ENCODE data around the gene EBF4. TPM values are rescaled to one million over a fixed set of nuclear protein-coding genes. Genes with fewer than 3 reads are reported as not detected.

EBF4 gene
- total RNA-seq, 1 donor from 2014 or later, result 1.3 TPM

DNA sequence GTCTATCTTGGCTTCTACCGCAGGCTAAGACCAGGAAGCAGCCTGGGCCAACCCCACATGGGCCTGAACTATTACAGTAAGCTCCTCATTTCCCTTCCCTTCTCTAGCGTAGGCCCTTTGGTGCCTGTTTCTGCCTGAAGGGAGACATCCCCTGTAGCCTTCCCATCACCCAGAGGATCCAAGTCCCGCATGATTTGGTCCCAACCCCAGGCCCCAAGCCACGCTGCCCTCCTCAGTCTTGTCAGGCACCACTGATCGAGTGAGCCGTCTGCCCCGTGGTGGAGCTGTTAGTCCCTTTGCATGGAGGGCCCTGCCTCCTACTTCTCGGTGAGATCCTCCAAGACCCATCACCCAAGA is 46.4 kb downstream of the EBF4 start:
- Histone ChIP-seq H3K36me3 (ENCODE audit: control insufficient read depth, insufficient read depth, low read length) (no peaks in the 10 kb centered on the region), H3K4me3 (ENCODE audit: low read depth, low read length) (no peak overlapping the region), H3K27me3 (ENCODE audit: control insufficient read depth, insufficient read depth, low read length) (peaks cover 1% of the 10 kb centered on the region)
- TF ChIP-seq CTCF (IDR thresholded peaks at IDR 0.05; ENCODE audit: insufficient read depth, low read length, severe bottlenecking), result no peak
- FAIRE-seq, result no peak
- DNase-seq (ENCODE audit: low read depth), result no peak

DNA sequence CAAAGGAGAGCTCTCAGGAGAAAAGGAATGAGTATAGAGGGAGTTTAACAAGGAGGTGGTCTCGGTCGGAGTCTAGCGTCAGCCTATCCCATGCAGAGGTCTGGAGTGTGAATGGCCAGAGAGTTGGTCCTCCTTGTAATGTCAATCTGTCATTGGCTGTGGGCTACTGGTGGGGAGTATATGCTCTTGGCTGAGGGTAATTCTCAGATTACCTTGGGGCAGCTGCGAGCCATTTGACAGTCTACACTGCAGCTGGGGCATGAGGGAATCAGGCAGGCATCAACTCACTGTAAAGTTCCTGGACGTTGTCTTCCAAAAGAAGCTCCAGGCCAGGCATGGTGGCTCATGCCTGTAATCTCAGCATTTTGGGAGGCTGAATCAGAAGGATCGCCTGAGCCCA is 48.1 kb downstream of the EBF4 start:
- DNase-seq (ENCODE audit: low read depth) (no peak), FAIRE-seq (no peak)
- Histone ChIP-seq H3K4me3 (ENCODE audit: low read depth, low read length) (no peak overlapping the region), H3K27me3 (ENCODE audit: control insufficient read depth, insufficient read depth, low read length) (peaks cover 3% of the 10 kb centered on the region), H3K36me3 (ENCODE audit: control insufficient read depth, insufficient read depth, low read length) (no peaks in the 10 kb centered on the region)
- TF ChIP-seq CTCF (IDR thresholded peaks at IDR 0.05; ENCODE audit: insufficient read depth, low read length, severe bottlenecking), result no peak

GRCh38 chr20:2741463-2741862 is 48.9 kb downstream of the EBF4 start:
- Histone ChIP-seq H3K4me3 (ENCODE audit: low read depth, low read length) (no peak overlapping the region), H3K27me3 (ENCODE audit: control insufficient read depth, insufficient read depth, low read length) (peaks cover 5% of the 10 kb centered on the region), H3K36me3 (ENCODE audit: control insufficient read depth, insufficient read depth, low read length) (no peaks in the 10 kb centered on the region)
- FAIRE-seq, result no peak
- no peak for DNase-seq (ENCODE audit: low read depth)
- TF ChIP-seq CTCF (IDR thresholded peaks at IDR 0.05; ENCODE audit: insufficient read depth, low read length, severe bottlenecking), result no peak

DNA sequence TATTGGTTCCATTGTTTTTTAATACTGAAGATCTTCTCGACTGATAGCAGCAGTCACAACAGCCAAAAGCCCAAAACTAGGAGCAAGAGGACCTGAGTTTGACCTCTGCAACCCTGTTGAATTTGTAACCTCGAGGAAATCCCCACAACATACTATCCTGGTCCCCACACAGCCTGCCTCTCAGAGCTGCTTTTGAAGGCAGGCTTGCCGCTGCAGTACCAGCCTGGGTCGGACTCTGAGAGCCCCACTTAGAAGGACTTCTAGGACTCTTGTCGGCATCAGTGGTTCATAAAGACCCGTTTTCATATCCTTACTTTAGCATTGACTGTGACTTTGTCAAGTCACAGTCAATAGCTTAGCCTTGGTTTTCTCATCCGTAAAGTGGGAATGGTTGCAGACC is 49.3 kb downstream of the EBF4 start:
- no peak for FAIRE-seq
- TF ChIP-seq CTCF (IDR thresholded peaks at IDR 0.05; ENCODE audit: insufficient read depth, low read length, severe bottlenecking), result no peak
- Histone ChIP-seq H3K27me3 (ENCODE audit: control insufficient read depth, insufficient read depth, low read length) (peaks cover 5% of the 10 kb centered on the region), H3K4me3 (ENCODE audit: low read depth, low read length) (no peak overlapping the region), H3K36me3 (ENCODE audit: control insufficient read depth, insufficient read depth, low read length) (no peaks in the 10 kb centered on the region)
- no peak for DNase-seq (ENCODE audit: low read depth)

DNA sequence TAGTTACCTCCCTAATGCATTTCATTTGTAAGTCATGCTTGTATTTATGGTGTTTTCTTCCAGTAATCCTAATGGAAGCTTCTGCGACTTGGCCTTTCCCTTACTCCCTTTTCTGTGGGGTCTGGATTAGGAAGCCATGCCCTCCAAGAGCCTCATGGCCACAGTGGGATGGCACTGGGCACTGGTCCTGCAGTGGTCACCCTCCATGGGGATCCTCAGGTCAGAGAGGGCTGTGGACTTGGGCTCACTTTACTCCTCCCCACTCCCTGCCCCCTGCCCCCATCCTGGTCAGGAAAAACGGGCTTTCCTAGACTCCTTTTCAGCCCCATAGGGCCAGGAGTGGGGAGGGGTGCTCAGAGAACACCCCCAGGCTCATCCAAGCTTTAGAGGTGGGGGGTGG is 49.9 kb downstream of the EBF4 start:
- no peak for TF ChIP-seq CTCF (IDR thresholded peaks at IDR 0.05; ENCODE audit: insufficient read depth, low read length, severe bottlenecking)
- FAIRE-seq, result no peak
- DNase-seq (ENCODE audit: low read depth), result no peak
- no peaks in the 10 kb centered on the region for H3K36me3 ChIP-seq (ENCODE audit: control insufficient read depth, insufficient read depth, low read length)
- peaks cover 5% of the 10 kb centered on the region for H3K27me3 ChIP-seq (ENCODE audit: control insufficient read depth, insufficient read depth, low read length)
- no peak overlapping the region for H3K4me3 ChIP-seq (ENCODE audit: low read depth, low read length)

- H3K4me3 ChIP-seq (ENCODE audit: low read depth, low read length), result no peak overlapping the region
Observed at GRCh38 chr20:2742934-2743559, 50.5 kb downstream of the EBF4 start.

More at GRCh38 chr20:2742934-2743559, 50.5 kb downstream of the EBF4 start:
- DNase-seq (ENCODE audit: low read depth), result peak; percentile 46
- Histone ChIP-seq H3K36me3 (ENCODE audit: control insufficient read depth, insufficient read depth, low read length) (no peaks in the 10 kb centered on the region), H3K27me3 (ENCODE audit: control insufficient read depth, insufficient read depth, low read length) (peaks cover 5% of the 10 kb centered on the region)
- peak; percentile 90 for TF ChIP-seq CTCF (IDR thresholded peaks at IDR 0.05; ENCODE audit: insufficient read depth, low read length, severe bottlenecking)
- no peak for FAIRE-seq
